BLaER1 (cell line): ENCODE measurements around the gene TNNI3K.

Experiments used
- H3K27ac ChIP-seq: shearing (Covaris generic); formaldehyde crosslinking; 2 replicates; pipeline ENCODE4 v1.8.1; 2022
- H3K27me3 ChIP-seq: shearing (Covaris generic); formaldehyde crosslinking; 2 replicates; pipeline ENCODE4 v1.8.1; 2022
- H3K36me3 ChIP-seq: shearing (Covaris generic); formaldehyde crosslinking; 2 replicates; pipeline ENCODE4 v1.8.1; 2022
- H3K4me1 ChIP-seq: shearing (Covaris generic); formaldehyde crosslinking; 2 replicates; pipeline ENCODE4 v1.8.1; 2022
- H3K4me2 ChIP-seq: shearing (Covaris generic); formaldehyde crosslinking; 2 replicates; pipeline ENCODE4 v1.8.1; 2022
- H3K4me3 ChIP-seq: shearing (Covaris generic); formaldehyde crosslinking; 2 replicates; pipeline ENCODE4 v1.8.1; 2022
- H3K9ac ChIP-seq: shearing (Covaris generic); formaldehyde crosslinking; 2 replicates; pipeline ENCODE4 v1.8.1; 2022
- H3K9me3 ChIP-seq: shearing (Covaris generic); formaldehyde crosslinking; 2 replicates; pipeline ENCODE4 v1.8.1; 2022
- H4K20me1 ChIP-seq: shearing (Covaris generic); formaldehyde crosslinking; 2 replicates; pipeline ENCODE4 v1.8.1; 2022
- Cebpa-rat ChIP-seq: shearing (Covaris generic); IDR thresholded peaks from 2 replicates; pipeline ENCODE4 v1.8.1; 2022

TNNI3K gene

GRCh38 chr1:74530892-74531291 lies 295.7 kb downstream of the TNNI3K start:
- TF ChIP-seq Cebpa-rat: no peak
- H3K36me3 ChIP-seq: no peaks in the 10 kb centered on the region
- no peaks in the 10 kb centered on the region for H3K4me1 ChIP-seq
- H3K27ac ChIP-seq: no peak overlapping the region
- no peaks in the 10 kb centered on the region for H4K20me1 ChIP-seq
- H3K4me3 ChIP-seq: no peak overlapping the region
- no peak overlapping the region for H3K9ac ChIP-seq
- no peaks in the 10 kb centered on the region for H3K9me3 ChIP-seq
- H3K4me2 ChIP-seq: no peak overlapping the region
- no peaks in the 10 kb centered on the region for H3K27me3 ChIP-seq

- H3K9ac ChIP-seq: no peak overlapping the region
- no peaks in the 10 kb centered on the region for H3K27me3 ChIP-seq
- H3K9me3 ChIP-seq: no peaks in the 10 kb centered on the region
- H3K4me1 ChIP-seq: no peaks in the 10 kb centered on the region
- H3K36me3 ChIP-seq: no peaks in the 10 kb centered on the region
- no peak overlapping the region for H3K27ac ChIP-seq
- no peak overlapping the region for H3K4me3 ChIP-seq
- H4K20me1 ChIP-seq: no peaks in the 10 kb centered on the region
- H3K4me2 ChIP-seq: no peak overlapping the region
- TF ChIP-seq Cebpa-rat: no peak
These were observed 296.6 kb downstream of the TNNI3K start for GRCh38 chr1:74531796-74532195.

- no peak overlapping the region for H3K4me3 ChIP-seq
- no peaks in the 10 kb centered on the region for H3K4me1 ChIP-seq
- TF ChIP-seq Cebpa-rat: no peak
- no peaks in the 10 kb centered on the region for H3K27me3 ChIP-seq
- H3K36me3 ChIP-seq: no peaks in the 10 kb centered on the region
- H3K4me2 ChIP-seq: no peak overlapping the region
- no peaks in the 10 kb centered on the region for H3K9me3 ChIP-seq
- H4K20me1 ChIP-seq: no peaks in the 10 kb centered on the region
- H3K27ac ChIP-seq: no peak overlapping the region
- H3K9ac ChIP-seq: no peak overlapping the region
These were observed 299.1 kb downstream of the TNNI3K start for GRCh38 chr1:74534241-74534640.

GRCh38 chr1:74545821-74546220 lies 310.6 kb downstream of the TNNI3K start:
- no peaks in the 10 kb centered on the region for H4K20me1 ChIP-seq
- H3K27me3 ChIP-seq: no peaks in the 10 kb centered on the region
- no peaks in the 10 kb centered on the region for H3K4me1 ChIP-seq
- H3K4me2 ChIP-seq: no peak overlapping the region
- no peaks in the 10 kb centered on the region for H3K36me3 ChIP-seq
- no peak for TF ChIP-seq Cebpa-rat
- H3K4me3 ChIP-seq: no peak overlapping the region
- no peak overlapping the region for H3K27ac ChIP-seq
- H3K9ac ChIP-seq: no peak overlapping the region
- no peaks in the 10 kb centered on the region for H3K9me3 ChIP-seq

GRCh38 chr1:74548961-74549750 lies 314.0 kb downstream of the TNNI3K start:
- no peaks in the 10 kb centered on the region for H3K27me3 ChIP-seq
- H3K4me2 ChIP-seq: no peak overlapping the region
- TF ChIP-seq Cebpa-rat: no peak
- no peak overlapping the region for H3K4me3 ChIP-seq
- no peaks in the 10 kb centered on the region for H3K36me3 ChIP-seq
- no peaks in the 10 kb centered on the region for H3K9me3 ChIP-seq
- no peaks in the 10 kb centered on the region for H4K20me1 ChIP-seq
- no peak overlapping the region for H3K9ac ChIP-seq
- H3K4me1 ChIP-seq: no peaks in the 10 kb centered on the region
- H3K27ac ChIP-seq: no peak overlapping the region

GRCh38 chr1:74549932-74550331 lies 314.7 kb downstream of the TNNI3K start:
- H3K9me3 ChIP-seq: no peaks in the 10 kb centered on the region
- H3K36me3 ChIP-seq: no peaks in the 10 kb centered on the region
- H3K4me3 ChIP-seq: no peak overlapping the region
- no peak overlapping the region for H3K27ac ChIP-seq
- no peak for TF ChIP-seq Cebpa-rat
- no peak overlapping the region for H3K4me2 ChIP-seq
- H3K9ac ChIP-seq: no peak overlapping the region
- H3K4me1 ChIP-seq: no peaks in the 10 kb centered on the region
- H3K27me3 ChIP-seq: no peaks in the 10 kb centered on the region
- H4K20me1 ChIP-seq: no peaks in the 10 kb centered on the region

- Histone ChIP-seq H3K4me3 (no peak overlapping the region), H4K20me1 (no peaks in the 10 kb centered on the region), H3K9me3 (no peaks in the 10 kb centered on the region), H3K27ac (no peak overlapping the region), H3K4me2 (no peak overlapping the region), H3K36me3 (no peaks in the 10 kb centered on the region), H3K9ac (no peak overlapping the region), H3K27me3 (no peaks in the 10 kb centered on the region), H3K4me1 (no peaks in the 10 kb centered on the region)
- TF ChIP-seq Cebpa-rat: no peak
These were observed 335.8 kb downstream of the TNNI3K start for GRCh38 chr1:74570797-74571492.

GRCh38 chr1:74571493-74571800 lies 336.3 kb downstream of the TNNI3K start:
- H3K4me1 ChIP-seq: no peaks in the 10 kb centered on the region
- no peaks in the 10 kb centered on the region for H4K20me1 ChIP-seq
- no peak overlapping the region for H3K27ac ChIP-seq
- H3K9ac ChIP-seq: no peak overlapping the region
- H3K27me3 ChIP-seq: no peaks in the 10 kb centered on the region
- TF ChIP-seq Cebpa-rat: no peak
- H3K36me3 ChIP-seq: no peaks in the 10 kb centered on the region
- H3K4me3 ChIP-seq: no peak overlapping the region
- H3K4me2 ChIP-seq: no peak overlapping the region
- no peaks in the 10 kb centered on the region for H3K9me3 ChIP-seq

- Histone ChIP-seq H3K27me3 (no peaks in the 10 kb centered on the region), H3K4me1 (no peaks in the 10 kb centered on the region), H3K27ac (no peak overlapping the region), H3K36me3 (no peaks in the 10 kb centered on the region), H3K4me2 (no peak overlapping the region), H3K9ac (no peak overlapping the region), H3K9me3 (no peaks in the 10 kb centered on the region), H3K4me3 (no peak overlapping the region), H4K20me1 (no peaks in the 10 kb centered on the region)
- no peak for TF ChIP-seq Cebpa-rat
These were observed 336.7 kb downstream of the TNNI3K start for GRCh38 chr1:74571891-74572290.

- Histone ChIP-seq H3K4me3 (no peak overlapping the region), H3K9ac (no peak overlapping the region), H4K20me1 (no peaks in the 10 kb centered on the region), H3K4me2 (no peak overlapping the region), H3K4me1 (0 out of 2 replicates have a peak, but pooled peaks cover 4% of the 10 kb centered on the region), H3K9me3 (no peaks in the 10 kb centered on the region), H3K27me3 (no peaks in the 10 kb centered on the region), H3K36me3 (no peaks in the 10 kb centered on the region), H3K27ac (no peak overlapping the region)
- TF ChIP-seq Cebpa-rat: no peak
These were observed 342.9 kb downstream of the TNNI3K start for GRCh38 chr1:74578101-74578500.
